GM12878 (cell line): Measurements from ENCODE around the gene MT4. TPM values are rescaled to one million over a fixed set of nuclear protein-coding genes. Genes with fewer than 3 reads are reported as not detected.

Source experiments
- ATAC-seq: fragments of 200-7000 bp; cut with Tn5 transposase; 3 replicates; pipeline ENCODE4 v1.9.1; 2020; ENCODE audit warnings: mild to moderate bottlenecking, moderate library complexity
- BruUV-seq: library from RNA; stranded (reverse); fragments of 400-500 nt; replicated peaks from 2 replicates; lab custom pipeline; 2021; lab: Mats Ljungman, UMichigan
- CTCF ChIA-PET: fragments of 300-600 bp; sonication (Branson Sonifier 250); formaldehyde crosslinking; extraction: SDS; loops from one replicate; lab custom pipeline; 2021; ENCODE audit warnings: inconsistent platforms; lab: Yijun Ruan, JAX
- POLR2A ChIA-PET: fragments of 350-600 bp; formaldehyde crosslinking; extraction: SDS; loops from one replicate; lab custom pipeline; 2021; ENCODE audit warnings: inconsistent platforms; lab: Charles Lee
- RAD21 ChIA-PET: fragments of 300-600 bp; sonication (Branson Sonifier 250); formaldehyde crosslinking; loops from one replicate; lab custom pipeline; 2023; ENCODE audit warnings: antibody characterized with exemption; ENCODE audit not compliant: unreplicated experiment; lab: Charles Lee
- SMC1A ChIA-PET: fragments of 300-600 bp; sonication (Branson Sonifier 250); formaldehyde crosslinking; loops from one replicate; lab custom pipeline; 2023; ENCODE audit not compliant: unreplicated experiment, uncharacterized antibody; lab: Charles Lee
- DNase-seq: peaks from one replicate; pipeline ENCODE4 v3.0.0-alpha.2; 2011; ENCODE audit warnings: low read depth, low spot score
- FAIRE-seq: peaks from 3 replicates; lab custom pipeline; 2011; peaks lifted over from hg19 to GRCh38; lab: Jason Lieb, UNC
- H2AFZ ChIP-seq: 2 replicates; pipeline ENCODE4 v1.6.0; 2011; ENCODE audit warnings: low read depth, low read length, control low read depth; ENCODE audit not compliant: control insufficient read depth
- H3K27ac ChIP-seq: 2 replicates; pipeline ENCODE4 v1.5.1; 2011; ENCODE audit warnings: control low read depth; ENCODE audit not compliant: control insufficient read depth, insufficient read depth
- H3K27me3 ChIP-seq, 2 experiments: replicated peaks in 1 of 2; 2 replicates each; pipeline versions ENCODE4 v1.6.0 to v1.6.1; 2011; ENCODE audit warnings: low read length in 1 of 2; ENCODE audit not compliant: control insufficient read depth in 2 of 2, insufficient read depth in 2 of 2
- H3K36me3 ChIP-seq, 2 experiments: 2 replicates each; pipeline ENCODE4 v1.5.1; 2011; ENCODE audit warnings: low read length in 1 of 2; ENCODE audit not compliant: control insufficient read depth in 2 of 2, insufficient read depth in 2 of 2
- H3K4me1 ChIP-seq: 2 replicates; pipeline ENCODE4 v1.6.1; 2011; ENCODE audit warnings: mild to moderate bottlenecking, low read length, moderate library complexity, mixed read lengths; ENCODE audit not compliant: control insufficient read depth, insufficient read depth
- H3K4me2 ChIP-seq: 2 replicates; pipeline ENCODE4 v1.6.0; 2011; ENCODE audit warnings: control low read depth; ENCODE audit not compliant: control insufficient read depth, insufficient read depth
- H3K4me3 ChIP-seq: fragments of 200-600 bp; sonication (generic); 2 replicates; pipeline ENCODE4 v1.5.1; 2016
- H3K79me2 ChIP-seq: 2 replicates; pipeline ENCODE4 v1.6.0; 2011; ENCODE audit warnings: low read length; ENCODE audit not compliant: control insufficient read depth, insufficient read depth
- H3K9ac ChIP-seq: 2 replicates; pipeline ENCODE4 v1.8.0; 2011; ENCODE audit warnings: low read length, control low read depth, mixed read lengths; ENCODE audit not compliant: control insufficient read depth, insufficient read depth
- H3K9me3 ChIP-seq: replicated peaks from 3 replicates; pipeline ENCODE4 v1.5.1; 2011; ENCODE audit warnings: mild to moderate bottlenecking, low read length; ENCODE audit not compliant: control insufficient read depth, insufficient read depth
- H4K20me1 ChIP-seq: 2 replicates; pipeline ENCODE4 v1.6.0; 2011; ENCODE audit not compliant: control insufficient read depth, insufficient read depth
- E2F4 ChIP-seq: IDR thresholded peaks from 2 replicates; pipeline ENCODE4 v1.6.1; 2012; ENCODE audit warnings: low read depth, low read length, improper control_type of control experiment
- JUNB ChIP-seq: IDR thresholded peaks from 2 replicates; pipeline ENCODE4 v1.6.1; 2016; ENCODE audit warnings: antibody characterized with exemption, mild to moderate bottlenecking
- KDM1A ChIP-seq: fragments of 200-600 bp; sonication (generic); IDR thresholded peaks from 2 replicates; pipeline ENCODE4 v1.6.1; 2016; ENCODE audit warnings: borderline replicate concordance
- MTA3 ChIP-seq: IDR thresholded peaks from 2 replicates; pipeline ENCODE4 v1.6.1; 2012; ENCODE audit warnings: low read length, inconsistent platforms, borderline replicate concordance
- NFYB ChIP-seq: IDR thresholded peaks from 2 replicates; pipeline ENCODE4 v1.6.1; 2011; ENCODE audit warnings: low read depth, mild to moderate bottlenecking, low read length, improper control_type of control experiment, moderate library complexity; ENCODE audit not compliant: insufficient read depth
- POLR2AphosphoS2 ChIP-seq: IDR thresholded peaks from 2 replicates; pipeline ENCODE4 v1.6.1; 2011; ENCODE audit warnings: low read depth, mild to moderate bottlenecking, low read length, improper control_type of control experiment, moderate library complexity
- RAD21 ChIP-seq: IDR thresholded peaks from 2 replicates; pipeline ENCODE4 v1.6.1; 2011; ENCODE audit warnings: mild to moderate bottlenecking, low read depth, low read length, moderate library complexity; ENCODE audit not compliant: insufficient read depth
- SMAD1 ChIP-seq: fragments of 450-650 bp; IDR thresholded peaks from 2 replicates; pipeline ENCODE4 v1.6.1; 2018; ENCODE audit warnings: mild to moderate bottlenecking, low read depth; ENCODE audit not compliant: partially characterized antibody
- TBL1XR1 ChIP-seq: IDR thresholded peaks from 2 replicates; pipeline ENCODE4 v1.6.1; 2012; ENCODE audit warnings: low read depth, low read length, improper control_type of control experiment
- TCF3 ChIP-seq: IDR thresholded peaks from 2 replicates; pipeline ENCODE4 v1.6.1; 2012; ENCODE audit warnings: low read depth, mild to moderate bottlenecking, low read length, borderline replicate concordance; ENCODE audit not compliant: insufficient read depth
- WRNIP1 ChIP-seq: IDR thresholded peaks from 2 replicates; pipeline ENCODE4 v1.6.1; 2011; ENCODE audit warnings: low read depth, low read length, improper control_type of control experiment, borderline replicate concordance
- ZNF274 ChIP-seq: IDR thresholded peaks from one replicate; pipeline ENCODE4 v1.8.0; 2011; ENCODE audit not compliant: insufficient read length, insufficient read depth
- WGBS: methylation state at CpG from one replicate; pipeline ENCODE4 v1.1.6; 2016; ENCODE audit warnings: low lambda C conversion rate; ENCODE audit not compliant: insufficient replicate concordance, insufficient coverage; ENCODE audit errors: missing lambda C conversion rate; 5-methylcytosine and 5-hydroxymethylcytosine counted together
- in situ Hi-C: fragments of 300-500 bp; cut with MboI; formaldehyde crosslinking; loops from 9 replicates; pipeline ENCODE4 v1.14.3; 2018; ENCODE audit warnings: mixed read lengths
- intact Hi-C: fragments of 100-400 bp; cut with micrococcal nuclease; formaldehyde crosslinking; loops from one replicate; pipeline ENCODE4 v1.14.2; 2022; ENCODE audit not compliant: unreplicated experiment
- polyA plus RNA-seq, 11 experiments: library from polyadenylated mRNA; depleted of rRNA in 4 of 11; unstranded in 6 of 11; stranded (reverse) in 5 of 11; fragments of >200 nt; fragmentation: Nextera tagmentation in 4 of 11; fragmentation: Illumina TruSeq in 1 of 11; extraction: Ambion mirVana in 4 of 11; extraction: Trizol in 1 of 11; gene quantifications; 1 replicate in 1 of 11; 2 replicates in 10 of 11; pipeline versions ENCODE4 v1.2.1 to v1.2.3, GENCODE V29; 2011 to 2016; ENCODE audit warnings: inconsistent platforms in 2 of 11, missing spikeins in 2 of 11, low read depth in 1 of 11
- total RNA-seq, 4 experiments: library from RNA; depleted of rRNA in 3 of 4; stranded (reverse); fragments of >200 nt in 3 of 4; fragmentation: Illumina TruSeq in 1 of 4; extraction: Trizol in 1 of 4; gene quantifications; 2 replicates each; pipeline versions ENCODE4 v1.2.1 to v1.2.3, GENCODE V29; 2013 to 2021
- TF ChIP-seq, protein P1 (sequence below): fragments of 150-350 bp; IDR thresholded peaks from 2 replicates; pipeline ENCODE4 v1.6.1; 2016; ENCODE audit warnings: low read depth, low read length
- TF ChIP-seq, protein P2 (sequence below): fragments of 450-650 bp; IDR thresholded peaks from 2 replicates; pipeline ENCODE4 v1.6.1; 2016; ENCODE audit warnings: mild to moderate bottlenecking

MT4 gene
- total and polyA plus RNA-seq, 10 of the 15 experiments (the other 5 are each of a cell fraction or from before 2014, with no cell fraction given): not detected

GRCh38 chr16:56559109-56559508 lies 5.8 kb upstream of the MT4 start:
- H3K4me3 ChIP-seq: no peak overlapping the region
- no peaks in the 10 kb centered on the region; a peak in 2 of 4 replicates for H3K27me3 ChIP-seq
- H3K9ac ChIP-seq: no peak overlapping the region
- intact Hi-C loops: no loop called here
- DNase-seq (no peak), ATAC-seq (no peak), FAIRE-seq (no peak)
- H3K27ac ChIP-seq: no peak overlapping the region
- no peak overlapping the region for H3K4me2 ChIP-seq
- CTCF ChIA-PET: no interaction called here
- H2AFZ ChIP-seq: no peak overlapping the region
- no peaks in the 10 kb centered on the region for H3K36me3 ChIP-seq
- in situ Hi-C loops: no loop called here
- H3K4me1 ChIP-seq: no peaks in the 10 kb centered on the region
- SMC1A ChIA-PET: no interaction called here
- no peaks in the 10 kb centered on the region for H4K20me1 ChIP-seq
- WGBS: 62% methylated on average over 4 of the region's 4 CpGs
- H3K9me3 ChIP-seq: no peaks in the 10 kb centered on the region
- POLR2A ChIA-PET: no interaction called here
- TF ChIP-seq ZNF274 (no peak), SMAD1 (no peak), KDM1A (no peak), TCF3 (no peak), POLR2AphosphoS2 (no peak), E2F4 (no peak), NFYB (no peak), WRNIP1 (no peak), RAD21 (no peak), MTA3 (no peak), JUNB (no peak), TBL1XR1 (no peak)
- TF ChIP-seq, protein P1, sequence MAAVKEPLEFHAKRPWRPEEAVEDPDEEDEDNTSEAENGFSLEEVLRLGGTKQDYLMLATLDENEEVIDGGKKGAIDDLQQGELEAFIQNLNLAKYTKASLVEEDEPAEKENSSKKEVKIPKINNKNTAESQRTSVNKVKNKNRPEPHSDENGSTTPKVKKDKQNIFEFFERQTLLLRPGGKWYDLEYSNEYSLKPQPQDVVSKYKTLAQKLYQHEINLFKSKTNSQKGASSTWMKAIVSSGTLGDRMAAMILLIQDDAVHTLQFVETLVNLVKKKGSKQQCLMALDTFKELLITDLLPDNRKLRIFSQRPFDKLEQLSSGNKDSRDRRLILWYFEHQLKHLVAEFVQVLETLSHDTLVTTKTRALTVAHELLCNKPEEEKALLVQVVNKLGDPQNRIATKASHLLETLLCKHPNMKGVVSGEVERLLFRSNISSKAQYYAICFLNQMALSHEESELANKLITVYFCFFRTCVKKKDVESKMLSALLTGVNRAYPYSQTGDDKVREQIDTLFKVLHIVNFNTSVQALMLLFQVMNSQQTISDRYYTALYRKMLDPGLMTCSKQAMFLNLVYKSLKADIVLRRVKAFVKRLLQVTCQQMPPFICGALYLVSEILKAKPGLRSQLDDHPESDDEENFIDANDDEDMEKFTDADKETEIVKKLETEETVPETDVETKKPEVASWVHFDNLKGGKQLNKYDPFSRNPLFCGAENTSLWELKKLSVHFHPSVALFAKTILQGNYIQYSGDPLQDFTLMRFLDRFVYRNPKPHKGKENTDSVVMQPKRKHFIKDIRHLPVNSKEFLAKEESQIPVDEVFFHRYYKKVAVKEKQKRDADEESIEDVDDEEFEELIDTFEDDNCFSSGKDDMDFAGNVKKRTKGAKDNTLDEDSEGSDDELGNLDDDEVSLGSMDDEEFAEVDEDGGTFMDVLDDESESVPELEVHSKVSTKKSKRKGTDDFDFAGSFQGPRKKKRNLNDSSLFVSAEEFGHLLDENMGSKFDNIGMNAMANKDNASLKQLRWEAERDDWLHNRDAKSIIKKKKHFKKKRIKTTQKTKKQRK: no peak
- TF ChIP-seq, protein P2, sequence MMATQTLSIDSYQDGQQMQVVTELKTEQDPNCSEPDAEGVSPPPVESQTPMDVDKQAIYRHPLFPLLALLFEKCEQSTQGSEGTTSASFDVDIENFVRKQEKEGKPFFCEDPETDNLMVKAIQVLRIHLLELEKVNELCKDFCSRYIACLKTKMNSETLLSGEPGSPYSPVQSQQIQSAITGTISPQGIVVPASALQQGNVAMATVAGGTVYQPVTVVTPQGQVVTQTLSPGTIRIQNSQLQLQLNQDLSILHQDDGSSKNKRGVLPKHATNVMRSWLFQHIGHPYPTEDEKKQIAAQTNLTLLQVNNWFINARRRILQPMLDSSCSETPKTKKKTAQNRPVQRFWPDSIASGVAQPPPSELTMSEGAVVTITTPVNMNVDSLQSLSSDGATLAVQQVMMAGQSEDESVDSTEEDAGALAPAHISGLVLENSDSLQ: no peak
- TF ChIP-seq, all 136 proteins: peak for 0
- RAD21 ChIA-PET: no interaction called here
- H3K79me2 ChIP-seq: no peaks in the 10 kb centered on the region
- no TSS peak for BruUV-seq
